GM23338 (cell line): ENCODE measurements around the gene KRT7. TPM values are rescaled to one million over a fixed set of nuclear protein-coding genes. Genes with fewer than 3 reads are reported as not detected.

Experiments used
- ATAC-seq: fragments of 200-7000 bp; cut with Tn5 transposase; 3 replicates; pipeline ENCODE4 v1.9.1; 2020
- DNase-seq: peaks from one replicate; pipeline ENCODE4 v3.0.0-alpha.2; 2015; ENCODE audit warnings: low spot score
- H2AFZ ChIP-seq: fragments of 200-600 bp; sonication (generic); 2 replicates; pipeline ENCODE4 v1.8.0; 2016; ENCODE audit warnings: antibody characterized with exemption, mild to moderate bottlenecking, moderate library complexity
- H3F3A ChIP-seq: fragments of 200-600 bp; sonication (generic); replicated peaks from 2 replicates; pipeline ENCODE4 v1.8.0; 2017; ENCODE audit warnings: antibody characterized with exemption, mixed run types, low read depth
- H3K27ac ChIP-seq: fragments of 200-600 bp; sonication (generic); 2 replicates; pipeline ENCODE4 v1.6.1; 2016; ENCODE audit warnings: low read depth
- H3K27me3 ChIP-seq: fragments of 200-600 bp; sonication (generic); 2 replicates; pipeline ENCODE4 v1.8.0; 2016; ENCODE audit warnings: mild to moderate bottlenecking, mixed run types, moderate library complexity; ENCODE audit not compliant: insufficient read depth
- H3K36me3 ChIP-seq: fragments of 200-600 bp; sonication (generic); 2 replicates; pipeline ENCODE4 v1.8.0; 2016; ENCODE audit warnings: mild to moderate bottlenecking; ENCODE audit not compliant: insufficient read depth
- H3K4me1 ChIP-seq: fragments of 200-600 bp; sonication (generic); 2 replicates; pipeline ENCODE4 v1.8.0; 2016; ENCODE audit warnings: mild to moderate bottlenecking, moderate library complexity; ENCODE audit not compliant: insufficient read depth
- H3K4me2 ChIP-seq: fragments of 200-600 bp; sonication (generic); 2 replicates; pipeline ENCODE4 v1.7.1; 2017; ENCODE audit warnings: mixed run types
- H3K4me3 ChIP-seq: fragments of 200-600 bp; sonication (generic); 2 replicates; pipeline ENCODE4 v1.6.1; 2016; ENCODE audit warnings: mixed run types
- H3K79me2 ChIP-seq: fragments of 200-600 bp; sonication (generic); replicated peaks from 2 replicates; pipeline ENCODE4 v1.8.0; 2017; ENCODE audit warnings: mild to moderate bottlenecking; ENCODE audit not compliant: insufficient read depth
- H3K9me2 ChIP-seq: fragments of 200-600 bp; sonication (generic); 2 replicates; pipeline ENCODE4 v1.8.0; 2017; ENCODE audit not compliant: insufficient read depth
- H4K20me1 ChIP-seq: fragments of 200-600 bp; sonication (generic); replicated peaks from 2 replicates; pipeline ENCODE4 v1.8.0; 2017; ENCODE audit warnings: mild to moderate bottlenecking; ENCODE audit not compliant: insufficient read depth
- H3K27ac Mint-ChIP-seq: 2 replicates; pipeline ENCODE4 v1.8.0; 2020; ENCODE audit warnings: inconsistent platforms, mild to moderate bottlenecking, moderate library complexity, mixed read lengths
- H3K27me3 Mint-ChIP-seq: 3 replicates; pipeline ENCODE4 v1.8.0; 2022; ENCODE audit warnings: low read depth, mild to moderate bottlenecking, moderate library complexity, mixed read lengths, inconsistent platforms; ENCODE audit not compliant: insufficient read depth, poor library complexity
- H3K36me3 Mint-ChIP-seq: 3 replicates; pipeline ENCODE4 v1.8.0; 2021; ENCODE audit warnings: low read depth, mild to moderate bottlenecking, inconsistent platforms, moderate library complexity, mixed read lengths
- H3K4me1 Mint-ChIP-seq: 3 replicates; pipeline ENCODE4 v1.8.0; 2020; ENCODE audit warnings: mild to moderate bottlenecking, inconsistent platforms, mixed read lengths
- H3K4me3 Mint-ChIP-seq: 3 replicates; pipeline ENCODE4 v1.8.0; 2021; ENCODE audit warnings: moderate library complexity, mild to moderate bottlenecking, inconsistent platforms, mixed read lengths
- H3K9me3 Mint-ChIP-seq: 3 replicates; pipeline ENCODE4 v1.8.0; 2020; ENCODE audit warnings: moderate library complexity, mild to moderate bottlenecking, inconsistent platforms, mixed read lengths
- CREB1 ChIP-seq: fragments of 250-450 bp; sonication (Bioruptor Pico); IDR thresholded peaks from 2 replicates; pipeline ENCODE4 v1.5.0; 2020; ENCODE audit warnings: low read depth, mild to moderate bottlenecking, moderate library complexity
- CTCF ChIP-seq, 2 experiments: fragments of 200-600 bp in 1 of 2; sonication (generic) in 1 of 2; conservative IDR thresholded peaks; 2 replicates each; pipeline versions ENCODE4 v1.5.1 to v1.6.1; 2016 to 2017; ENCODE audit warnings: antibody characterized with exemption in 2 of 2, low read depth in 2 of 2, mild to moderate bottlenecking in 2 of 2, moderate library complexity in 1 of 2
- EZH2 ChIP-seq: fragments of 200-600 bp; sonication (generic); IDR thresholded peaks from one replicate; pipeline ENCODE4 v1.8.0; 2017; ENCODE audit warnings: antibody characterized with exemption, mild to moderate bottlenecking, low read depth; ENCODE audit not compliant: unreplicated experiment
- EZH2phosphoT487 ChIP-seq: fragments of 200-600 bp; sonication (generic); IDR thresholded peaks from one replicate; pipeline ENCODE4 v1.8.1; 2018; ENCODE audit warnings: antibody characterized with exemption; ENCODE audit not compliant: unreplicated experiment
- JUNB ChIP-seq: IDR thresholded peaks from one replicate; pipeline ENCODE4 v1.6.1; 2016; ENCODE audit warnings: antibody characterized with exemption; ENCODE audit not compliant: unreplicated experiment
- NANOG ChIP-seq: IDR thresholded peaks from 2 replicates; pipeline ENCODE4 v1.6.1; 2016; ENCODE audit warnings: antibody characterized with exemption, borderline replicate concordance
- POLR2AphosphoS5 ChIP-seq: IDR thresholded peaks from 2 replicates; pipeline ENCODE4 v1.6.1; 2016; ENCODE audit warnings: antibody characterized with exemption, low read depth
- STAT1 ChIP-seq: IDR thresholded peaks from one replicate; pipeline ENCODE4 v1.6.1; 2016; ENCODE audit warnings: antibody characterized with exemption; ENCODE audit not compliant: unreplicated experiment
- ZNF114 ChIP-seq: fragments of 250-450 bp; sonication (Bioruptor Pico); IDR thresholded peaks from 2 replicates; pipeline ENCODE4 v1.5.0; 2020; ENCODE audit warnings: mild to moderate bottlenecking, moderate library complexity
- ZNF331 ChIP-seq: fragments of 250-450 bp; sonication (Bioruptor Pico); IDR thresholded peaks from 2 replicates; pipeline ENCODE4 v1.5.0; 2020; ENCODE audit warnings: low read depth, mild to moderate bottlenecking, moderate library complexity
- polyA plus RNA-seq: library from polyadenylated mRNA; unstranded; fragments of >200 nt; fragmentation: Nextera tagmentation; extraction: Ambion mirVana; gene quantifications from 2 replicates; pipeline ENCODE4 v1.2.1, GENCODE V29; 2016
- total RNA-seq: library from RNA; depleted of rRNA; stranded (reverse); fragments of >200 nt; shearing (Covaris generic); gene quantifications from 2 replicates; pipeline ENCODE4 v1.2.3, GENCODE V29; 2014
- TF ChIP-seq, protein P1 (sequence below): IDR thresholded peaks from one replicate; pipeline ENCODE4 v1.6.1; 2018; ENCODE audit warnings: antibody characterized with exemption; ENCODE audit not compliant: unreplicated experiment
- TF ChIP-seq, protein P2 (sequence below): fragments of 250-450 bp; sonication (Bioruptor Pico); IDR thresholded peaks from 2 replicates; pipeline ENCODE4 v1.5.0; 2020; ENCODE audit warnings: mild to moderate bottlenecking, moderate library complexity
- TF ChIP-seq, protein P3 (sequence below): IDR thresholded peaks from 2 replicates; pipeline ENCODE4 v1.6.1; 2016; ENCODE audit warnings: antibody characterized with exemption

Gene KRT7
- total and polyA plus RNA-seq, 2 experiments from 2014 or later: 6.5 to 9.4 TPM

GRCh38 chr12:52262286-52262685 is 29.2 kb downstream of the KRT7 start (continued):
- TF ChIP-seq, protein P1, sequence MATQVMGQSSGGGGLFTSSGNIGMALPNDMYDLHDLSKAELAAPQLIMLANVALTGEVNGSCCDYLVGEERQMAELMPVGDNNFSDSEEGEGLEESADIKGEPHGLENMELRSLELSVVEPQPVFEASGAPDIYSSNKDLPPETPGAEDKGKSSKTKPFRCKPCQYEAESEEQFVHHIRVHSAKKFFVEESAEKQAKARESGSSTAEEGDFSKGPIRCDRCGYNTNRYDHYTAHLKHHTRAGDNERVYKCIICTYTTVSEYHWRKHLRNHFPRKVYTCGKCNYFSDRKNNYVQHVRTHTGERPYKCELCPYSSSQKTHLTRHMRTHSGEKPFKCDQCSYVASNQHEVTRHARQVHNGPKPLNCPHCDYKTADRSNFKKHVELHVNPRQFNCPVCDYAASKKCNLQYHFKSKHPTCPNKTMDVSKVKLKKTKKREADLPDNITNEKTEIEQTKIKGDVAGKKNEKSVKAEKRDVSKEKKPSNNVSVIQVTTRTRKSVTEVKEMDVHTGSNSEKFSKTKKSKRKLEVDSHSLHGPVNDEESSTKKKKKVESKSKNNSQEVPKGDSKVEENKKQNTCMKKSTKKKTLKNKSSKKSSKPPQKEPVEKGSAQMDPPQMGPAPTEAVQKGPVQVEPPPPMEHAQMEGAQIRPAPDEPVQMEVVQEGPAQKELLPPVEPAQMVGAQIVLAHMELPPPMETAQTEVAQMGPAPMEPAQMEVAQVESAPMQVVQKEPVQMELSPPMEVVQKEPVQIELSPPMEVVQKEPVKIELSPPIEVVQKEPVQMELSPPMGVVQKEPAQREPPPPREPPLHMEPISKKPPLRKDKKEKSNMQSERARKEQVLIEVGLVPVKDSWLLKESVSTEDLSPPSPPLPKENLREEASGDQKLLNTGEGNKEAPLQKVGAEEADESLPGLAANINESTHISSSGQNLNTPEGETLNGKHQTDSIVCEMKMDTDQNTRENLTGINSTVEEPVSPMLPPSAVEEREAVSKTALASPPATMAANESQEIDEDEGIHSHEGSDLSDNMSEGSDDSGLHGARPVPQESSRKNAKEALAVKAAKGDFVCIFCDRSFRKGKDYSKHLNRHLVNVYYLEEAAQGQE: no peak
- TF ChIP-seq JUNB (no peak), NANOG (no peak), POLR2AphosphoS5 (no peak), STAT1 (no peak), CTCF (conservative IDR thresholded peaks at IDR 0.05; ENCODE audit: low read depth in 2 of 2) (no peak), ZNF331 (CRISPR knock-in tag) (no peak)

DNA sequence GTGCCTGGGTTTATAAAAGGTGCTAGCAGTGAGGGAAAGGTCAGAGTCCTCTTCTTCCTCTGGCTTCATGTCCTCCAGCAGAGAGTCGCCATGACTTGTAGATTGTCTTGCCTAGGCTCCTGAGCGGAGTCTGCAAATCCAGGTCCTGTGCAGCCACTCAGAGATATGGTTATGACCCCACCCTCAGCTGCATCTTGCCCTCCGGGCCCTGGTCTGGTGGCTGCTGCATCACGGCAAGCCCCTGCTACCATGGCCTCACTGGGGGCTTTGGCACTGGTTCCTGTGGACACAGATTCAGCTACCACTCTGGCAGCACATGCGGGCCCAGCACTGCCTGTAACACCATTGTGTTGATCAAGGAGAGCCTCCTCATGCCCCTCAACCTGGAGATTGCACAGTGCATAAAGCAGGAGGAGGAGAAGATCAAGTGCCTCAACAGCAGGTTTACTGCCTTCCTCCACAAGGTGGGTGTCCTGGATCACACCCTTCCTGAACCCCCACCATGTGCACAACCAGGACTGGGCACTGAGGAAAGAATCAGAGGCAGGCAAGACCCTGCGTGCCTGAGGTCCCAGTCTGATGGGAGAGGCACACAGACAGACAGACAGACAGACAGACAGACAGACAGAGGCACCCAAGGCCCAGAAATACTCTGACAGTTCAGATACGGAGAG is 30.9 kb downstream of the KRT7 start:
- H3K36me3 ChIP-seq: no peaks in the 10 kb centered on the region
- Mint-ChIP-seq H3K9me3 (peaks cover 36% of the 10 kb centered on the region), H3K36me3 (peaks cover 4% of the 10 kb centered on the region; the same call in 1 of the 3 replicates), H3K27ac (no peak overlapping the region), H3K4me1 (peaks cover 7% of the 10 kb centered on the region), H3K27me3 (peaks cover 12% of the 10 kb centered on the region), H3K4me3 (no peak overlapping the region)
- no peaks in the 10 kb centered on the region for H3F3A ChIP-seq
- H3K9me2 ChIP-seq: peaks cover 9% of the 10 kb centered on the region
- ATAC-seq (no peak), DNase-seq (no peak)
- H3K79me2 ChIP-seq: no peaks in the 10 kb centered on the region
- H4K20me1 ChIP-seq: no peaks in the 10 kb centered on the region
- H3K4me3 ChIP-seq: no peak overlapping the region
- no peaks in the 10 kb centered on the region for H3K4me1 ChIP-seq
- H2AFZ ChIP-seq: no peak overlapping the region
- H3K27me3 ChIP-seq: peaks cover 13% of the 10 kb centered on the region
- no peak overlapping the region for H3K27ac ChIP-seq
- no peak overlapping the region for H3K4me2 ChIP-seq
- TF ChIP-seq STAT1 (no peak), ZNF114 (CRISPR knock-in tag) (no peak), EZH2phosphoT487 (no peak), EZH2 (no peak), POLR2AphosphoS5 (no peak), ZNF331 (CRISPR knock-in tag) (no peak), CREB1 (CRISPR knock-in tag) (no peak)
- TF ChIP-seq, protein P2, sequence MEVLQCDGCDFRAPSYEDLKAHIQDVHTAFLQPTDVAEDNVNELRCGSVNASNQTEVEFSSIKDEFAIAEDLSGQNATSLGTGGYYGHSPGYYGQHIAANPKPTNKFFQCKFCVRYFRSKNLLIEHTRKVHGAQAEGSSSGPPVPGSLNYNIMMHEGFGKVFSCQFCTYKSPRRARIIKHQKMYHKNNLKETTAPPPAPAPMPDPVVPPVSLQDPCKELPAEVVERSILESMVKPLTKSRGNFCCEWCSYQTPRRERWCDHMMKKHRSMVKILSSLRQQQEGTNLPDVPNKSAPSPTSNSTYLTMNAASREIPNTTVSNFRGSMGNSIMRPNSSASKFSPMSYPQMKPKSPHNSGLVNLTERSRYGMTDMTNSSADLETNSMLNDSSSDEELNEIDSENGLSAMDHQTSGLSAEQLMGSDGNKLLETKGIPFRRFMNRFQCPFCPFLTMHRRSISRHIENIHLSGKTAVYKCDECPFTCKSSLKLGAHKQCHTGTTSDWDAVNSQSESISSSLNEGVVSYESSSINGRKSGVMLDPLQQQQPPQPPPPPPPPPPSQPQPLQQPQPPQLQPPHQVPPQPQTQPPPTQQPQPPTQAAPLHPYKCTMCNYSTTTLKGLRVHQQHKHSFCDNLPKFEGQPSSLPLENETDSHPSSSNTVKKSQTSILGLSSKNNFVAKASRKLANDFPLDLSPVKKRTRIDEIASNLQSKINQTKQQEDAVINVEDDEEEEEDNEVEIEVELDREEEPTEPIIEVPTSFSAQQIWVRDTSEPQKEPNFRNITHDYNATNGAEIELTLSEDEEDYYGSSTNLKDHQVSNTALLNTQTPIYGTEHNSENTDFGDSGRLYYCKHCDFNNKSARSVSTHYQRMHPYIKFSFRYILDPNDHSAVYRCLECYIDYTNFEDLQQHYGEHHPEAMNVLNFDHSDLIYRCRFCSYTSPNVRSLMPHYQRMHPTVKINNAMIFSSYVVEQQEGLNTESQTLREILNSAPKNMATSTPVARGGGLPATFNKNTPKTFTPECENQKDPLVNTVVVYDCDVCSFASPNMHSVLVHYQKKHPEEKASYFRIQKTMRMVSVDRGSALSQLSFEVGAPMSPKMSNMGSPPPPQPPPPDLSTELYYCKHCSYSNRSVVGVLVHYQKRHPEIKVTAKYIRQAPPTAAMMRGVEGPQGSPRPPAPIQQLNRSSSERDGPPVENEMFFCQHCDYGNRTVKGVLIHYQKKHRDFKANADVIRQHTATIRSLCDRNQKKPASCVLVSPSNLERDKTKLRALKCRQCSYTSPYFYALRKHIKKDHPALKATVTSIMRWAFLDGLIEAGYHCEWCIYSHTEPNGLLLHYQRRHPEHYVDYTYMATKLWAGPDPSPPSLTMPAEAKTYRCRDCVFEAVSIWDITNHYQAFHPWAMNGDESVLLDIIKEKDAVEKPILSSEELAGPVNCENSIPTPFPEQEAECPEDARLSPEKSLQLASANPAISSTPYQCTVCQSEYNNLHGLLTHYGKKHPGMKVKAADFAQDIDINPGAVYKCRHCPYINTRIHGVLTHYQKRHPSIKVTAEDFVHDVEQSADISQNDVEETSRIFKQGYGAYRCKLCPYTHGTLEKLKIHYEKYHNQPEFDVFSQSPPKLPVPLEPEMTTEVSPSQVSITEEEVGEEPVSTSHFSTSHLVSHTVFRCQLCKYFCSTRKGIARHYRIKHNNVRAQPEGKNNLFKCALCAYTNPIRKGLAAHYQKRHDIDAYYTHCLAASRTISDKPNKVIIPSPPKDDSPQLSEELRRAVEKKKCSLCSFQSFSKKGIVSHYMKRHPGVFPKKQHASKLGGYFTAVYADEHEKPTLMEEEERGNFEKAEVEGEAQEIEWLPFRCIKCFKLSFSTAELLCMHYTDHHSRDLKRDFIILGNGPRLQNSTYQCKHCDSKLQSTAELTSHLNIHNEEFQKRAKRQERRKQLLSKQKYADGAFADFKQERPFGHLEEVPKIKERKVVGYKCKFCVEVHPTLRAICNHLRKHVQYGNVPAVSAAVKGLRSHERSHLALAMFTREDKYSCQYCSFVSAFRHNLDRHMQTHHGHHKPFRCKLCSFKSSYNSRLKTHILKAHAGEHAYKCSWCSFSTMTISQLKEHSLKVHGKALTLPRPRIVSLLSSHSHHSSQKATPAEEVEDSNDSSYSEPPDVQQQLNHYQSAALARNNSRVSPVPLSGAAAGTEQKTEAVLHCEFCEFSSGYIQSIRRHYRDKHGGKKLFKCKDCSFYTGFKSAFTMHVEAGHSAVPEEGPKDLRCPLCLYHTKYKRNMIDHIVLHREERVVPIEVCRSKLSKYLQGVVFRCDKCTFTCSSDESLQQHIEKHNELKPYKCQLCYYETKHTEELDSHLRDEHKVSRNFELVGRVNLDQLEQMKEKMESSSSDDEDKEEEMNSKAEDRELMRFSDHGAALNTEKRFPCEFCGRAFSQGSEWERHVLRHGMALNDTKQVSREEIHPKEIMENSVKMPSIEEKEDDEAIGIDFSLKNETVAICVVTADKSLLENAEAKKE (CRISPR knock-in tag): no peak
- TF ChIP-seq, protein P3, sequence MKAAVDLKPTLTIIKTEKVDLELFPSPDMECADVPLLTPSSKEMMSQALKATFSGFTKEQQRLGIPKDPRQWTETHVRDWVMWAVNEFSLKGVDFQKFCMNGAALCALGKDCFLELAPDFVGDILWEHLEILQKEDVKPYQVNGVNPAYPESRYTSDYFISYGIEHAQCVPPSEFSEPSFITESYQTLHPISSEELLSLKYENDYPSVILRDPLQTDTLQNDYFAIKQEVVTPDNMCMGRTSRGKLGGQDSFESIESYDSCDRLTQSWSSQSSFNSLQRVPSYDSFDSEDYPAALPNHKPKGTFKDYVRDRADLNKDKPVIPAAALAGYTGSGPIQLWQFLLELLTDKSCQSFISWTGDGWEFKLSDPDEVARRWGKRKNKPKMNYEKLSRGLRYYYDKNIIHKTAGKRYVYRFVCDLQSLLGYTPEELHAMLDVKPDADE: no peak
